HG03175 (cell line): Measurements from ENCODE around the gene ASGR2.

Experiments used
- ATAC-seq: cut with Tn5 transposase; IDR thresholded peaks from one replicate; pipeline ENCODE4 v1.9.1; 2021; ENCODE audit warnings: mild to moderate bottlenecking, moderate library complexity; ENCODE audit not compliant: unreplicated experiment

The ASGR2 gene

DNA sequence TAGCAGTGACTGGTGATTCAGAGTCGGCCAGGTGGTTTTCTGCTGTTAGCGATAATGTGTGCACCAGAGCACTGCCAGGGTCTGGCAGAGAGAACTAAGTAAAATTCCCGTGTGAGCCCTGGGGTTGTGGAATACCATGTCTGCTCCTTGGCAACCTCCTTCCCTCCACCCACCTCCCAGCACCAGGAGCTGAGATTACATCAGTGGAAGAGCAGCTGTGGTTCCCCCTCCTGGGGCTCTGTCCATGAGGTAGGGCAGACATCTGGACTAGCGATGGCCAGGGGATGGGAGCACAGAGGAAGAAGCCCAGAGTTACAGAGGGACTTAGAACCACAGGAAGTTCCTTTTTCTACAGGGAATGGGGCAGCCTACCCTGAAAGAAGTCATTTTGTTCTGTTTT is 50.4 kb downstream of the ASGR2 start:
- no peak for ATAC-seq

DNA sequence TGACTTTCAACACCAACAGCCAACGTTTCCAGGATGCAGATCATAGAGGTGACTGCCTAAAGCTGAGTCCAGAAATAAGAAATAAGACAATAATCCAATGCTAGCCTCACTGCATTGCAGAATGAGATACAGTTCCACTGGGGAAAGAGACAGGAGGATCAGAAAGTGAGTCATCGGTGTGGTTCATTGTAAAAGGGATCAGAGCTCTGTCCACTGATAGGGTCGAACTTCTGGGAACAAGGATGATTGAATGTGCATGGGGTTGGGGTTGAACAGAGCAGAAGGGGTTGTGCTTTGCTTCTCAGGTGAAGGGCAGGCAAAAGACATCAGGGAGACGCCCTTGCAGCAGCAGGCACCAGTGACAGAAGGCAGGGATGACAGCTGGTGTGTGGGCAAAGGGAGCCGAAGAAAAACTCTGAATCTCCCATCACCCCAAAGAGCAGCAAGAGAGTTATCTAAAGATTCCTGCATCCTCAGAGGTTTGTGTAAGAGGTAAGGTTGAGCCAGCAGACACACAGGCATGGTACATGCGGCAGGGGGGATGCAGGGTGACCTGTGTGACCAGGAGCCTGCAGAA is 51.0 kb downstream of the ASGR2 start:
- no peak for ATAC-seq

DNA sequence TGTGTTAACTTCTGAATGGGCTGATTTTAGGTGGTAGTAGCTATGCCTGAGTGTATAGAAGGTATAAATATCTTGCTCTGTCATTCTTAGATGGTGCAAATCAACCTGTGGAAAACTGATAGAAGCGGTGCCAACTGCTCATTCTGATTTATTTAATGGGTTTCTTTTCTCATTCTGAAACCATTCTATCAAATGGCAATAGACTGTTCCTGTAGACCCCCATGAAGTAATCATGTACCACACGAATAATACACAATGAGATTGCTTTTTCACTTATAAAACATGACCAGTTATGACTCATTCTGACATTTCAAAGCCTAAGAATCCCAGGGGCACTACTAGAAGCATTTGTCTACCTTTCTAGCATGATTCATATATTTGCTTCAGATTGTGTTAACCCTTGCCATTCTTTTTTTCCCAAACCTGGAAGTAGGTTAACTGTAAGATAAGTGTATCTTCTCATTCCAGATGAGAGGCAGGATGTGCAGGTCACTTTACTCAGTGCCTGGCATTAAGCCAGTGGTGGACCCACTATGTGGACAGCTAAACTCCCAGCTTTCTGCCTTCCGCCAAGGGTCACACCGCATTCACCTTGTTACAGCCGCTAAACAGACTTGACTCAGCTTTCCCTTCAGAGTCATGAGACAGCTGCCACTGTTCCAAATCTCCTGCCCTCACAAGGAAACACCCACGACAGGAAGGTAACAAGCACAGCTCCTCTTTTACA is 54.3 kb downstream of the ASGR2 start:
- ATAC-seq, result no peak

DNA sequence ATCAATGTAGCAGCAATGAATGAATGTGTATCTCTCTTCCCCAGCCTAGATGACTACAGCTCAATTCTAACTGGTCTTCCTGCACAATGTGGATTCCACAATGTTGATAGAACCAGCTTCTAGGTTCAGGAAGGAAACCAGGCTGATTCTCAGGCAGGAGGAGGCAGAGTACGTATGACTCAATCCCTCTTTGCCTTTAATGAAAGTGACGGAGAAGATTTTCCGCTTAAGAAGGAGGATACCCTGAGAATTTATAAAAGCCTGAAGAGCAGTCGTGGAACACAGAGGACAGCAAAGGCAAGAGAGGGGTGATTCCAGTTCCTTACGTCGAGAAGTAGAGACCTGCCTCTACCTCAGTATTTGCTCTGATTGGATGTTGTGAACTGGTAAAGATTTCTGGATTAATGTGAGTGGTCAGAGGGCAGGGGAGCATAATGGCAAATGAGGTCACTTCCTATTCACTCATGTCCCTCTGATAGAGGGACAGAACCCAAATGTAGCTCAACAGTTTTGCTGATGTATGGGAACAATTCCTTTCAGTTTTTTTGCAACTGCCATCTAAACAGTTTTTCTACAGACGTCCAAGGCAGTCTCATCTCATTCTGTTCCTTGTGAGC is 55.7 kb downstream of the ASGR2 start:
- no peak for ATAC-seq

DNA sequence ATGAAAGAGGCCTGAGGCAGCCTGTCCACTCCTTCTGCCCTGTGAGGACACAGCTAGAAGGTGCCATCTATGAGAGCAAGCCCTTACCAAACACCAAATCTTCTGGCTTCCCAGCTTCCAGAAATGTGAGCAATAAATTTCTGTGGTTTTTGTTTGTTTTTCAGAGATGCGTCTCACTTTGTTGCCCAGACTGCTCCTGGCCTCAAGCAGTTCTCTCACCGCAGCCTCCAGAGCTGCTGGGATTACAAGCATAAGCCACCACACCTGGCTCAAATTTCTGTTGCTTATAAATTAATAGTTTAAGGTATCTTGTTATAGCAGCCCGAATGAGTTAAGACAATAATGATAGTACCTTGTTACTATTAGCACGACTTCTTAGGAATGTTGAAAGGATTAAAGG is 58.2 kb downstream of the ASGR2 start:
- ATAC-seq, result no peak
